ENCODE measurements around the gene GALNT17. TPM values are rescaled to one million over a fixed set of nuclear protein-coding genes. Genes with fewer than 3 reads are reported as not detected.

GALNT17 gene
- total RNA-seq, 5 donors from 2014 or later (not counting 1 experiment from before 2014, with no cell fraction given) = 0.09 to 0.20 TPM; not detected in 3

DNA sequence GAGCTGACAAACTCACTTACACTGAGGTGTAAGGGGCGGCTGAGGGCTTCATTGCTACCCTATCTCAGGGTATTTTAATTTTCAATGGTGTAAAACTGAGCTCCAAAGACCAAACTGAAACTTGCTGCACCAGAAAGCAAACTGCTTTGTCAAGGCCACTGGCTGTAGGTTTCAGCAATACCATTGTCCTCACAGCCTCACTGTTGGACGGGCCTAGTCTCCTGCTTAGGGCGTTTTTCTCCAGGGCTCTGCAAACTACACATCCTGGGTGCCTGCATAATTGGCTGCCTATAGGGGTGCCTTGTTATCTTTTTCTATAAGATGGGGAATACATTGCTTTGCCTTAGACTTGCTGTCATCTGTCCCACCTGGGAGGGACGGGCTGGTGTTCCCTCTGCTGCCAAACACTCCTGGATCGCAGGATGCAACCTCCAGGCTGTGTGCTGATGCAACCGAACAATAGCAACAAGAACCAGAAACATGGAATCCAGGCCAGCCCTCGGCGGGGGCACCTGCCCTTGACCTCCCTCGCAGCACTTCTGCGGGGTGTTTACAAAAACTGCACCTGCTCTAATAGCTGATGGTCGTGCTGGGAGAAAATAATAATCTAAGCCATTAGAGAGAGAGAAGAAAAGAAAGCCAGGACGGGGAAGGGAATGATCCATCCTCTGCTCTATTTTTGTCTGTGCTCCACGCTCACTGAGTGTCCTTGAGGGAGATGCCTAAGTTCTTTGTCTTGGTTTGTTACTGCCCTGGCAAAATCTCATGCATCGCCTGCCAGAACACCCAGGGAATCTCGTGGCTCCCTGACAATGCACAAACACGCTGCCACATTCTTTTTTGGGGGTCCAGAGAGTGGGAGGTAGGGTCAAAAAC is 104.5 kb downstream of the GALNT17 start:
- H3K27ac ChIP-seq (ENCODE audit: low read length) = no peak overlapping the region
- CTCF ChIA-PET = interaction anchor here in 1 of 2 donors (0.6 to 1.0 kb wide), 2 partner anchors 9 to 135 kb away, joined by 3 to 8 read pairs; no protein-coding TSS in a partner anchor
- WGBS (ENCODE audit: insufficient coverage) = 75% methylated on average over 13 of the region's 16 CpGs
- Mint-ChIP-seq H3K27me3 (no peaks in the 10 kb centered on the region), H3K27ac (no peak overlapping the region), H3K4me3 (no peak overlapping the region), H3K36me3 (no peaks in the 10 kb centered on the region), H3K9me3 (peaks cover 6 to 15% (median 7%) of the 10 kb centered on the region in 3 donors), H3K4me1 (no peaks in the 10 kb centered on the region)
- DNase-seq (no peak), ATAC-seq (replicated peaks in 1 of 4) (no peak)
- POLR2A ChIA-PET = no interaction called here
- no peaks in the 10 kb centered on the region for H3K9me3 ChIP-seq
- no peak overlapping the region for H3K4me3 ChIP-seq (ENCODE audit: control insufficient read depth in 1 of 2, extremely low read depth in 1 of 2, low read length in 1 of 2)
- no peaks in the 10 kb centered on the region for H3K4me1 ChIP-seq (ENCODE audit: control insufficient read depth in 1 of 2, extremely low read depth in 1 of 2, insufficient read depth in 2 of 2, low read length in 2 of 2)
- H3K36me3 ChIP-seq (ENCODE audit: control insufficient read depth in 2 of 2, extremely low read depth in 1 of 2, insufficient read depth in 1 of 2, low read length in 1 of 2) = no peaks in the 10 kb centered on the region
- no peaks in the 10 kb centered on the region for H3K27me3 ChIP-seq (replicated peaks in 1 of 2; ENCODE audit: control insufficient read depth in 2 of 2, extremely low read depth in 1 of 2, insufficient read depth in 2 of 2, low read length in 1 of 2)

DNA sequence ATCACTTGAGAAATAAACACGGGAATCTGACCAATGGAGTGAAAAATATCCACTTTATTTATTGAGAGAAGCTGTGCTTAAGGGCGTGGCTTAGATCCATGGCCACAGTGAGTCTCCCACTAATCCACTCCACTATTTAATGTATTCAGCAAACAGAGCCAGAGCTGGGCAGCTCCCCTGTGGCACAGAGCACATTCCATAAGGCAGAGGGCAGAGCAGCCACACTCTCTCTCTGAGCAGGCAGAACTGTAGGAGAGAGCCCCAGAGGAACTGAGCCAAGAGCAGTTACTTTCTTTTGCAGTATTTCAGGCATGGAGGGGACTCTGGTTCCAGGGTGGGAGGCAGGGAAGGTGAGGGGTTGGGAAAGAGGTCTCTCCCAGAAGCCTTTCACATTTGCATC is 106.0 kb downstream of the GALNT17 start:
- H3K9me3 ChIP-seq = no peaks in the 10 kb centered on the region
- no CpG with 5 or more reads among the region's 2 CpGs for WGBS (ENCODE audit: insufficient coverage)
- no peaks in the 10 kb centered on the region for H3K36me3 ChIP-seq (ENCODE audit: control insufficient read depth in 2 of 2, extremely low read depth in 1 of 2, insufficient read depth in 1 of 2, low read length in 1 of 2)
- ChIA-PET CTCF (no interaction called here), POLR2A (no interaction called here)
- H3K27ac ChIP-seq (ENCODE audit: low read length) = no peak overlapping the region
- no peak overlapping the region for H3K4me3 Mint-ChIP-seq
- H3K27ac Mint-ChIP-seq = no peak overlapping the region
- DNase-seq (no peak), ATAC-seq (replicated peaks in 1 of 4) (no peak)
- no peaks in the 10 kb centered on the region for H3K27me3 ChIP-seq (replicated peaks in 1 of 2; ENCODE audit: control insufficient read depth in 2 of 2, extremely low read depth in 1 of 2, insufficient read depth in 2 of 2, low read length in 1 of 2)
- H3K4me1 Mint-ChIP-seq = no peaks in the 10 kb centered on the region
- peaks cover 0 to 11% (median 4%) of the 10 kb centered on the region in 3 donors for H3K9me3 Mint-ChIP-seq
- H3K36me3 Mint-ChIP-seq = no peaks in the 10 kb centered on the region
- H3K4me3 ChIP-seq (ENCODE audit: control insufficient read depth in 1 of 2, extremely low read depth in 1 of 2, low read length in 1 of 2) = no peak overlapping the region
- H3K27me3 Mint-ChIP-seq = no peaks in the 10 kb centered on the region
- no peaks in the 10 kb centered on the region for H3K4me1 ChIP-seq (ENCODE audit: control insufficient read depth in 1 of 2, extremely low read depth in 1 of 2, insufficient read depth in 2 of 2, low read length in 2 of 2)

DNA sequence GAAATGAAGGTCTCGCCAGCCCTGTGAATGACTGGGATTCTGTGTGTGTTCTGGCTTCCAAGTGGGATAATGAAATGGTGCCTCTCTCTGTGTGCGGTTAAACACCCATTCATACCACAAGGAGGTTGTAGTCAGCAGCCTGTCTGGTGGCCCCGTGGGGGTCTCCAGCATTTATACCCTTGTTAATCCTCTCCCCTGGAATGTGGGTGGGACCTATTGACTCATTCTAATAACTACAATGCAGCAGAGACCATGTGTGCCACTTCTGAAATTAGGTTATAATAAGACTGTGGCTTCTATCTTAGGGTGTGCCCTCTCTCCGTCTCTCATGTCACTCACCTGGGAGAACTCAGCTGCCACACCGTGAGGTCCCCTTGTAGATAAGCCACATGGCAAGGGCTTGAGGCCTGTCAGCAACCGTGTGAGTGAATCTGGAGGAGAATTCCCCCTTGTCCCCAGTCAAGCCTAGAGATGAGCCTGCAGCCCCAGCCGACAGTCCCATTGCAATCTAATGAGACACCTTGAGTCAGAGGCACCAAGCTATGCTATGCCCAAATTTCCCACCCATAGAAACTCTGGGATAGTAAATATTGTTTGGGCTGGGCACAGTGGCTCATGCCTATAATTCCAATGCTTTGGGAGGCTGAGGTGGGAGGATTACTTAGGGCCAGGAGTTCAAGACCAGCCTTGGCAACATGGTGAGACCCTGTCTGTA is 106.8 kb downstream of the GALNT17 start:
- Histone ChIP-seq H3K36me3 (ENCODE audit: control insufficient read depth in 2 of 2, extremely low read depth in 1 of 2, insufficient read depth in 1 of 2, low read length in 1 of 2) (no peaks in the 10 kb centered on the region), H3K9me3 (no peaks in the 10 kb centered on the region), H3K27me3 (replicated peaks in 1 of 2; ENCODE audit: control insufficient read depth in 2 of 2, extremely low read depth in 1 of 2, insufficient read depth in 2 of 2, low read length in 1 of 2) (no peaks in the 10 kb centered on the region), H3K4me3 (ENCODE audit: control insufficient read depth in 1 of 2, extremely low read depth in 1 of 2, low read length in 1 of 2) (no peak overlapping the region), H3K27ac (ENCODE audit: low read length) (no peak overlapping the region), H3K4me1 (ENCODE audit: control insufficient read depth in 1 of 2, extremely low read depth in 1 of 2, insufficient read depth in 2 of 2, low read length in 2 of 2) (no peaks in the 10 kb centered on the region)
- no peaks in the 10 kb centered on the region for H3K27me3 Mint-ChIP-seq
- WGBS (ENCODE audit: insufficient coverage) = 100% methylated on average over 2 of the region's 7 CpGs
- no peak overlapping the region for H3K27ac Mint-ChIP-seq
- no peak overlapping the region for H3K4me3 Mint-ChIP-seq
- ATAC-seq (replicated peaks in 1 of 4) (no peak), DNase-seq (no peak)
- ChIA-PET POLR2A (interaction anchor here in 1 of 2 donors (0.6 kb wide), 1 partner anchor 9 kb away, joined by 3 read pairs; no protein-coding TSS in a partner anchor), CTCF (no interaction called here)
- H3K4me1 Mint-ChIP-seq = no peaks in the 10 kb centered on the region
- H3K36me3 Mint-ChIP-seq = no peaks in the 10 kb centered on the region
- H3K9me3 Mint-ChIP-seq = peaks cover 0 to 14% (median 12%) of the 10 kb centered on the region in 3 donors

DNA sequence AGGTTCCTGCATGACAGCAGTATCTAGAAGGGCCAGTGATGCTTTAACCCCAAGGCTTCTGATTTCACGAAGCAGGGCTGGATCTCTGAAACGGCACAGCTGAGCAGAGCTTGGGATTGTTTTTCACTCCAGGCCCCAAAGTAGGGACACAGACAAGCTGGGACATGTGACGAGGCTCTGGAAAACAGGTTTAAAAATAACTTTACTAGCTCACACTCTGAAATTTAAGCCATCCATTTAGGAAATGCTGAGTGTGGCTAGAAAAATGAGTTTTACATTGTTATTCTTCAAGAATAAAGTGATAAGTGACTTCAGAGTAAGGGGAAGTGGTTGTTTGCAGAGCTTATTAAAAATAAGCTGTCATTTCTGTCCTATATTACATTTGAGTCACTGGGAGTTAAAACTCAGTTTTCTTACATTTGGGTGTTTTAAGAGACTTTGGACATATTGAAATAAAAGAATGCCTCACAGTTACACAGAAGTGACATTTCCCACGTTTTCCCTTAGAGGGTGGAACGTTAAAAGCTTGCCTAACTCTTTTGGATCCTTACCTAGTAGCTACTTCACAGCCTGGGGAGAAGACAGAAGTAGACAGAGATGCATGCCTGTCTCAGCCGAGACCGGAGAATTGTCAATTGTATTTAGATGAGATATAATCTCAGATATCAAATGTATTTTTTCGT is 107.8 kb downstream of the GALNT17 start:
- WGBS (ENCODE audit: insufficient coverage) = 79% methylated on average over 2 of the region's 8 CpGs
- POLR2A ChIA-PET = interaction anchor here in 1 of 2 donors (0.6 kb wide), 1 partner anchor 10 kb away, joined by 3 read pairs; no protein-coding TSS in a partner anchor
- H3K27me3 Mint-ChIP-seq = no peaks in the 10 kb centered on the region

DNA sequence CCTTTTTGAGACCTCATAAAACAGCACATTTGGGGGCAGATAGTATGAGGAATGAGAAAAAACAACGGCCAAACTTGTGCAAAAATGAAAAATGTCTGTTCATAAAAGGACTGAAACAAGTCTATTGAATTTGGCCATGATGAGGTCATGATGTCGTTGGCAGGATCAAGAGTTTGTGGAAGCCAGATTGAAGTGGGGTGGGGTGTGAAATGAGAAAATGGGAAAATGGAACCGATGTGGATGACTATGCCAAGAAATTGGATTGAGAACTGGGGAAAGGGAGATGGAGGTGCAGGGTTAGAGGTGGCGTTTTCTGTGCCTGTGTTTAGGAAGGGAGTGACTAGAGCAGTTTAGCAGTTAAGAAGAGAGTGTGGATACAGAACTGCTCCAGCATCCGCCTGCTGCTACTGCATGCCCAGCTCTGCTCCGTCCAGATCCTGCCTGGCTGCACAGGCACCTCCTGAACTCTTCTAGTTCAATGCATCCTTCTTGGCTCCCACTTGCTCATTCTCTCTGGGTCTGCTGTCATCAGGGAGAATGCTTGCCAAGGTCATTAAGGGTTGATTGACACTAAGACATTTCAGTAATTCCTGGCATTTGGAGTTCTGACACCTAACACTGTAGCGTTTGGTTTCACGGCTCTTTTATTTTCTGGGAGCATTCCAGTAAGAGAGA is 111.9 kb downstream of the GALNT17 start:
- CTCF ChIA-PET = no interaction called here
- POLR2A ChIA-PET = no interaction called here
- Histone ChIP-seq H3K27ac (ENCODE audit: low read length) (no peak overlapping the region), H3K36me3 (ENCODE audit: control insufficient read depth in 2 of 2, extremely low read depth in 1 of 2, insufficient read depth in 1 of 2, low read length in 1 of 2) (no peaks in the 10 kb centered on the region), H3K4me1 (ENCODE audit: control insufficient read depth in 1 of 2, extremely low read depth in 1 of 2, insufficient read depth in 2 of 2, low read length in 2 of 2) (no peaks in the 10 kb centered on the region), H3K9me3 (no peaks in the 10 kb centered on the region), H3K4me3 (ENCODE audit: control insufficient read depth in 1 of 2, extremely low read depth in 1 of 2, low read length in 1 of 2) (no peak overlapping the region), H3K27me3 (replicated peaks in 1 of 2; ENCODE audit: control insufficient read depth in 2 of 2, extremely low read depth in 1 of 2, insufficient read depth in 2 of 2, low read length in 1 of 2) (no peaks in the 10 kb centered on the region)
- DNase-seq (no peak), ATAC-seq (replicated peaks in 1 of 4) (no peak)
- no peaks in the 10 kb centered on the region for H3K36me3 Mint-ChIP-seq
- H3K4me3 Mint-ChIP-seq = no peak overlapping the region
- 64% methylated on average over 3 of the region's 8 CpGs for WGBS (ENCODE audit: insufficient coverage)
- no peak overlapping the region for H3K27ac Mint-ChIP-seq
- H3K4me1 Mint-ChIP-seq = no peaks in the 10 kb centered on the region
- H3K9me3 Mint-ChIP-seq = peaks cover 11 to 28% (median 15%) of the 10 kb centered on the region in 3 donors
- H3K27me3 Mint-ChIP-seq = no peaks in the 10 kb centered on the region

More for the DNA sequence above, 107.8 kb downstream of the GALNT17 start:
- Histone ChIP-seq H3K36me3 (ENCODE audit: control insufficient read depth in 2 of 2, extremely low read depth in 1 of 2, insufficient read depth in 1 of 2, low read length in 1 of 2) (no peaks in the 10 kb centered on the region), H3K9me3 (no peaks in the 10 kb centered on the region), H3K27ac (ENCODE audit: low read length) (no peak overlapping the region), H3K4me3 (ENCODE audit: control insufficient read depth in 1 of 2, extremely low read depth in 1 of 2, low read length in 1 of 2) (no peak overlapping the region), H3K27me3 (replicated peaks in 1 of 2; ENCODE audit: control insufficient read depth in 2 of 2, extremely low read depth in 1 of 2, insufficient read depth in 2 of 2, low read length in 1 of 2) (no peaks in the 10 kb centered on the region), H3K4me1 (ENCODE audit: control insufficient read depth in 1 of 2, extremely low read depth in 1 of 2, insufficient read depth in 2 of 2, low read length in 2 of 2) (no peaks in the 10 kb centered on the region)
- Mint-ChIP-seq H3K4me1 (no peaks in the 10 kb centered on the region), H3K27ac (no peak overlapping the region), H3K9me3 (peaks cover 0 to 14% (median 12%) of the 10 kb centered on the region in 3 donors), H3K36me3 (no peaks in the 10 kb centered on the region), H3K4me3 (no peak overlapping the region)
- DNase-seq = no peak
- CTCF ChIA-PET = no interaction called here
- no peak for ATAC-seq (replicated peaks in 1 of 4)

DNA sequence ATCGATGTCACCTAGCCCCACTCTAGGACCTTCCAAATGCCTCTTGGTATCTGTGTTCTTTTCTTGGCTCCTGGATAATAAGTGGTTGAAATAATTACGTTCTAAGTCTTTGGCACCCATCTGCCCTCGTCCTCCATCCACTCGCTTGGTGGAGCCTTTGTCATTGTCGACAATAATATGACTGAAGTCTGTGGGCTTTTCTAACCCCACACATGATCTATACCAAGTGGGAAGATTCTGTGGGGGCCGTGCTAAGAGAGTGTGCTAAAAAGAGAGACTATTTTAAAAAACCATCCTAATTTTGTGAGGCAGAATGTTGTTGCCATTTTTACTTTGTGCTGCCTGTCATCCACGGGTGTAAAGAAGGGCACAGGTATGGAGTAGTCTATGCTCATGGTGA is 113.1 kb downstream of the GALNT17 start:
- WGBS (ENCODE audit: insufficient coverage) = 83% methylated on average over 1 of the region's 7 CpGs
- Mint-ChIP-seq H3K4me3 (no peak overlapping the region), H3K9me3 (peaks cover 11 to 27% (median 15%) of the 10 kb centered on the region in 3 donors), H3K27me3 (no peaks in the 10 kb centered on the region), H3K27ac (no peak overlapping the region), H3K36me3 (no peaks in the 10 kb centered on the region), H3K4me1 (no peaks in the 10 kb centered on the region)
- H3K36me3 ChIP-seq (ENCODE audit: control insufficient read depth in 2 of 2, extremely low read depth in 1 of 2, insufficient read depth in 1 of 2, low read length in 1 of 2) = no peaks in the 10 kb centered on the region
- H3K27ac ChIP-seq (ENCODE audit: low read length) = no peak overlapping the region
- no peaks in the 10 kb centered on the region for H3K4me1 ChIP-seq (ENCODE audit: control insufficient read depth in 1 of 2, extremely low read depth in 1 of 2, insufficient read depth in 2 of 2, low read length in 2 of 2)
- H3K9me3 ChIP-seq = no peaks in the 10 kb centered on the region
- ChIA-PET CTCF (no interaction called here), POLR2A (no interaction called here)
- no peak overlapping the region for H3K4me3 ChIP-seq (ENCODE audit: control insufficient read depth in 1 of 2, extremely low read depth in 1 of 2, low read length in 1 of 2)
- no peak for DNase-seq
- ATAC-seq (replicated peaks in 1 of 4) = no peak
- no peaks in the 10 kb centered on the region for H3K27me3 ChIP-seq (replicated peaks in 1 of 2; ENCODE audit: control insufficient read depth in 2 of 2, extremely low read depth in 1 of 2, insufficient read depth in 2 of 2, low read length in 1 of 2)
